ENCODE results near the gene SGTA.
"Not testable (repeated sequence)": the region's sequence is repeated elsewhere in the genome, so short reads cannot be mapped to it uniquely, and the experiment has no call there.

The SGTA gene

GRCh38 chr19:2716722-2717637, 66.1 kb downstream of the SGTA start:
- H3K4me3 ChIP-seq (ENCODE audit: low read depth, low read length): no peak overlapping the region

- no peak overlapping the region for H3K4me3 ChIP-seq (ENCODE audit: low read depth, low read length)
Observed at GRCh38 chr19:2716275-2716650, 66.8 kb downstream of the SGTA start.

- no peak overlapping the region for H3K4me3 ChIP-seq (ENCODE audit: low read depth, low read length)
Observed at GRCh38 chr19:2715470-2716274, 67.4 kb downstream of the SGTA start.

GRCh38 chr19:2714531-2715269, 68.4 kb downstream of the SGTA start:
- H3K4me3 ChIP-seq (ENCODE audit: low read depth, low read length): no peak overlapping the region

- H3K4me3 ChIP-seq (ENCODE audit: low read depth, low read length): not testable (repeated sequence)
Observed at GRCh38 chr19:2714102-2714501, 69.0 kb downstream of the SGTA start.

GRCh38 chr19:2713170-2713569, 69.9 kb downstream of the SGTA start:
- H3K4me3 ChIP-seq (ENCODE audit: low read depth, low read length): not testable (repeated sequence)

GRCh38 chr19:2711875-2712205, 71.2 kb downstream of the SGTA start:
- no peak overlapping the region for H3K4me3 ChIP-seq (ENCODE audit: low read depth, low read length)

- no peak overlapping the region for H3K4me3 ChIP-seq (ENCODE audit: low read depth, low read length)
Observed at GRCh38 chr19:2711172-2711874, 71.8 kb downstream of the SGTA start.

GRCh38 chr19:2706251-2706650, 76.8 kb downstream of the SGTA start:
- H3K4me3 ChIP-seq (ENCODE audit: low read depth, low read length): no peak overlapping the region

Measured in iPS-11a (cell line).